GM19240 (cell line): ENCODE measurements around the gene ZNF18.

Source experiments
- DNase-seq: peaks from one replicate; pipeline ENCODE4 v3.0.0; 2011; ENCODE audit warnings: low spot score; ENCODE audit not compliant: insufficient read length

Gene ZNF18

GRCh38 chr17:11997147-11997971 is at the start of gene ZNF18:
Gene ZNF18 (minus strand): TSS chr17:11997475. CDS start chr17:11992829, 4,646 bp downstream.
- DNase-seq: peak; percentile 92

- DNase-seq: no peak
Measured at GRCh38 chr17:12046786-12047185, 49.5 kb upstream of the ZNF18 start.

GRCh38 chr17:12043702-12044101 is 46.4 kb upstream of the ZNF18 start:
- DNase-seq: no peak

- DNase-seq: no peak
Measured at GRCh38 chr17:12041312-12041711, 44.0 kb upstream of the ZNF18 start.

GRCh38 chr17:12040478-12040877 is 43.2 kb upstream of the ZNF18 start:
- no peak for DNase-seq

- DNase-seq: no peak
Measured at GRCh38 chr17:12037970-12038369, 40.7 kb upstream of the ZNF18 start.

GRCh38 chr17:12035673-12036072 is 38.4 kb upstream of the ZNF18 start:
- DNase-seq: no peak

- no peak for DNase-seq
Measured at GRCh38 chr17:12034538-12034937, 37.3 kb upstream of the ZNF18 start.

GRCh38 chr17:12028611-12029010 is 31.3 kb upstream of the ZNF18 start:
- DNase-seq: no peak

GRCh38 chr17:12027658-12028057 is 30.4 kb upstream of the ZNF18 start:
- DNase-seq: no peak

GRCh38 chr17:12024327-12024726 is 27.1 kb upstream of the ZNF18 start:
- DNase-seq: no peak

- no peak for DNase-seq
Measured at GRCh38 chr17:12022310-12022709, 25.0 kb upstream of the ZNF18 start.

GRCh38 chr17:12021623-12022140 is 24.4 kb upstream of the ZNF18 start:
- no peak for DNase-seq

- DNase-seq: peak; percentile 89
Measured at GRCh38 chr17:12020642-12021622, 23.7 kb upstream of the ZNF18 start, which contains the start of gene MAP2K4. Gene MAP2K4 (plus strand): TSS chr17:12020877. CDS start chr17:12020887, 10 bp downstream.

GRCh38 chr17:12007466-12007865 is 10.2 kb upstream of the ZNF18 start:
- no peak for DNase-seq

- no peak for DNase-seq
Measured at GRCh38 chr17:11999696-12000095, 2.4 kb upstream of the ZNF18 start.

GRCh38 chr17:11997972-11998233 is 628 bp upstream of the ZNF18 start:
- no peak for DNase-seq

- peak; percentile 23 for DNase-seq
Measured at GRCh38 chr17:11996722-11997146, 541 bp downstream of the ZNF18 start.

- no peak for DNase-seq
Measured at GRCh38 chr17:11991461-11991860, 5.8 kb downstream of the ZNF18 start.

- DNase-seq: no peak
Measured at GRCh38 chr17:11990363-11990983, 6.8 kb downstream of the ZNF18 start.

- no peak for DNase-seq
Measured at GRCh38 chr17:11986942-11987329, 10.3 kb downstream of the ZNF18 start.
